LNCAP (cell line): Measurements from ENCODE around the gene SHE.

Experiments
- TF ChIP-seq, protein P1 (sequence below): fragments of 450-650 bp; IDR thresholded peaks from 2 replicates; pipeline ENCODE4 v1.5.1; 2017; ENCODE audit warnings: mild to moderate bottlenecking

The SHE gene

GRCh38 chr1:154429841-154430611, 72.2 kb downstream of the SHE start:
- TF ChIP-seq, protein P1, sequence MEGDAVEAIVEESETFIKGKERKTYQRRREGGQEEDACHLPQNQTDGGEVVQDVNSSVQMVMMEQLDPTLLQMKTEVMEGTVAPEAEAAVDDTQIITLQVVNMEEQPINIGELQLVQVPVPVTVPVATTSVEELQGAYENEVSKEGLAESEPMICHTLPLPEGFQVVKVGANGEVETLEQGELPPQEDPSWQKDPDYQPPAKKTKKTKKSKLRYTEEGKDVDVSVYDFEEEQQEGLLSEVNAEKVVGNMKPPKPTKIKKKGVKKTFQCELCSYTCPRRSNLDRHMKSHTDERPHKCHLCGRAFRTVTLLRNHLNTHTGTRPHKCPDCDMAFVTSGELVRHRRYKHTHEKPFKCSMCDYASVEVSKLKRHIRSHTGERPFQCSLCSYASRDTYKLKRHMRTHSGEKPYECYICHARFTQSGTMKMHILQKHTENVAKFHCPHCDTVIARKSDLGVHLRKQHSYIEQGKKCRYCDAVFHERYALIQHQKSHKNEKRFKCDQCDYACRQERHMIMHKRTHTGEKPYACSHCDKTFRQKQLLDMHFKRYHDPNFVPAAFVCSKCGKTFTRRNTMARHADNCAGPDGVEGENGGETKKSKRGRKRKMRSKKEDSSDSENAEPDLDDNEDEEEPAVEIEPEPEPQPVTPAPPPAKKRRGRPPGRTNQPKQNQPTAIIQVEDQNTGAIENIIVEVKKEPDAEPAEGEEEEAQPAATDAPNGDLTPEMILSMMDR, result no peak
